Transverse colon (tissue), 4 donors: ENCODE measurements around the gene NCKAP5.

Experiments used
- POLR2A ChIP-seq: fragments of 450-650 bp; IDR thresholded peaks from one replicate; pipeline ENCODE4 v1.6.1; 2016; ENCODE audit warnings: antibody characterized with exemption, mild to moderate bottlenecking, moderate library complexity
- POLR2AphosphoS5 ChIP-seq, 3 donors: sonication (generic); formaldehyde crosslinking; IDR thresholded peaks; one replicate each; pipeline ENCODE4 v1.6.1; 2016; ENCODE audit warnings: antibody characterized with exemption in 3 of 3
- TF ChIP-seq, protein P1 (sequence below), 5 experiments: fragments of 200-600 bp in 3 of 5; fragments of 450-650 bp in 2 of 5; sonication (generic) in 3 of 5; IDR thresholded peaks; 1 replicate in 2 of 5; 2 replicates in 3 of 5; pipeline ENCODE4 v1.5.1; 2016 to 2017; ENCODE audit warnings: antibody characterized with exemption in 5 of 5, inconsistent platforms in 3 of 5, mild to moderate bottlenecking in 2 of 5, moderate library complexity in 1 of 5

DNA sequence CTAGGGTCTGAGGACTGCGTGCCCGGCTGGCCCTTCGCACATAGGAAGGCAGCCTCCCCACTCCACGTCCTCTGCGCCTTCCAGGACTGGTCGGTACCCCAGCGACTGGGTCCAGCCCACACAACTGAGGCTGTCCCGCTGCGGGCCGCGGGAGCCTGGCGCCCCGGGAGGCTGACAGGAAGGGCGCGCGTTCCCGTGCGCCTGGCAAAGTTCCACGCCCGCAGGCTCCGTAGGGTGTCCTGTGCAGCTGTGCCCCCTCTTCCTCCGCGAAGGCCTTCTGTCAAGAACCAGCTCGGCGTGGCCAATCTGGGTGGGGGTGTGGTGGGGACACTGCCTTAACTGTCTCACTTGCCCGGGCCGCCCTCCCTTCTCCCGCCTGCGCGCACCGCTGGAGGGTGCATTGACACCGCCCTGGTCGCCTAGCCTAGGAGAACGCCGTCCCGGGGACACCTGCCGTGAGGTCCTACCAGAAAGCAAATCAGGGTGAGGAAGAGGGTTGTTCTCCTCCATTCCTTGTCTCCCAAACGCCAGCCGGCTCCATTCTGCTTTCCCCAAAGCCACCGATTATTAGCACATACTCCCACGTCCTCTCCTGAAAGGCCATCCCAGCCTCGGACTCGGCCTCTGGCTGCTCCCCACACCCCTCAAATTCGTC is 897.6 kb downstream of the NCKAP5 start:
- TF ChIP-seq POLR2A (no peak), POLR2AphosphoS5 (IDR thresholded peaks at IDR 0.05) (no peak)
- TF ChIP-seq, protein P1, sequence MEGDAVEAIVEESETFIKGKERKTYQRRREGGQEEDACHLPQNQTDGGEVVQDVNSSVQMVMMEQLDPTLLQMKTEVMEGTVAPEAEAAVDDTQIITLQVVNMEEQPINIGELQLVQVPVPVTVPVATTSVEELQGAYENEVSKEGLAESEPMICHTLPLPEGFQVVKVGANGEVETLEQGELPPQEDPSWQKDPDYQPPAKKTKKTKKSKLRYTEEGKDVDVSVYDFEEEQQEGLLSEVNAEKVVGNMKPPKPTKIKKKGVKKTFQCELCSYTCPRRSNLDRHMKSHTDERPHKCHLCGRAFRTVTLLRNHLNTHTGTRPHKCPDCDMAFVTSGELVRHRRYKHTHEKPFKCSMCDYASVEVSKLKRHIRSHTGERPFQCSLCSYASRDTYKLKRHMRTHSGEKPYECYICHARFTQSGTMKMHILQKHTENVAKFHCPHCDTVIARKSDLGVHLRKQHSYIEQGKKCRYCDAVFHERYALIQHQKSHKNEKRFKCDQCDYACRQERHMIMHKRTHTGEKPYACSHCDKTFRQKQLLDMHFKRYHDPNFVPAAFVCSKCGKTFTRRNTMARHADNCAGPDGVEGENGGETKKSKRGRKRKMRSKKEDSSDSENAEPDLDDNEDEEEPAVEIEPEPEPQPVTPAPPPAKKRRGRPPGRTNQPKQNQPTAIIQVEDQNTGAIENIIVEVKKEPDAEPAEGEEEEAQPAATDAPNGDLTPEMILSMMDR (IDR thresholded peaks at IDR 0.05) = no peak
